HUES64 (cell line): ENCODE measurements around the gene KCNC3.

ENCODE experiments used
- H3K27ac ChIP-seq: 2 replicates; pipeline ENCODE4 v1.7.0; 2013; ENCODE audit warnings: low read depth, low read length, inconsistent platforms
- H3K27me3 ChIP-seq: 2 replicates; pipeline ENCODE4 v1.6.1; 2013; ENCODE audit warnings: mild to moderate bottlenecking, low read length; ENCODE audit not compliant: insufficient read depth
- H3K36me3 ChIP-seq: 2 replicates; pipeline ENCODE4 v1.6.1; 2013; ENCODE audit warnings: mild to moderate bottlenecking, low read length; ENCODE audit not compliant: insufficient read depth
- H3K4me1 ChIP-seq: 2 replicates; pipeline ENCODE4 v1.6.1; 2013; ENCODE audit warnings: mild to moderate bottlenecking, low read length, moderate library complexity; ENCODE audit not compliant: insufficient read depth
- H3K4me3 ChIP-seq: 2 replicates; pipeline ENCODE4 v1.5.1; 2013; ENCODE audit warnings: mild to moderate bottlenecking, low read length, moderate library complexity
- H3K9ac ChIP-seq: 2 replicates; pipeline ENCODE4 v1.6.1; 2013; ENCODE audit warnings: mild to moderate bottlenecking, low read depth, low read length
- H3K9me3 ChIP-seq: 2 replicates; pipeline ENCODE4 v1.6.1; 2013; ENCODE audit warnings: low read depth, low read length; ENCODE audit not compliant: insufficient read depth
- WGBS: fragments of 150-250, 120-280 bp; methylation state at CpG from one replicate; pipeline ENCODE4 v1.1.7; 2013; ENCODE audit warnings: missing lambda C conversion rate; 5-methylcytosine and 5-hydroxymethylcytosine counted together

The KCNC3 gene

DNA sequence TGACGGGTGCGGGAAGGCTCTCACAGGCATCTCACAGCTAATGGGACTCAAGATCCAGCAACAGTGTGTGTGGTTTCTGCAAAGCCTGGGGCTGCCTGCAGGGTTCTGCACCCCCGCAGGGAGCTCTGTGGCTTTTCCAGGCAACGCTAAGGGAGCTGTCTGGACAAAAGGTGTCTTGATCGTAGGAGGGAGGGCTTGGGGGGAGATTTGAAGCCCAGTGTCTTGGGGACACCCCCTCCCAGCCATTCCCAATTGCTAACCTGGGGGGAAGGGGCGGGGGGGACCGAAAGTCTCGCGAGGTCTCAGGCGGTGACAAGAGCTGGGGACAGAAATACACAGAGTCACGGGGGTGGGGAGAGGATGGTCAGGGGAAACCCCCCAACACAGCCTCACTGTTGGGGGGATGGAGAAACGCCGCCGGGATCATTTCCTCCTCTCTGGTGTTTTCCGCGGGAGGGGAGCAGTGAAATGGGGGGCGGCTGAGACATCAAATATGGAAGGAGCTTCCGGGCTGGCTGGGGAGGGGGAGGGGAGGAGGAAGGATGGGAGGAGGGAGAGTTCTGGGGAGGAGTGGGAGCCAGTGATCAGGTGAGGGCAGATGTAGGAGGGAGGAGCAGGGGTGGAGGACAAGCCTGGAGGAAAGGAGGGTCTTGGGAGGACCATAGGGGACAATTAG, 13.3 kb downstream of the KCNC3 start:
- H3K9ac ChIP-seq, result peak overlapping the region; percentile 64
- peak overlapping the region; percentile 88 for H3K27ac ChIP-seq
- H3K27me3 ChIP-seq, result 0 out of 2 replicates have a peak, but pooled peaks cover 3% of the 10 kb centered on the region
- H3K4me1 ChIP-seq, result no peaks in the 10 kb centered on the region
- peak overlapping the region; percentile 55 for H3K4me3 ChIP-seq
- peaks cover 3% of the 10 kb centered on the region; the same call in 1 of the 2 replicates for H3K36me3 ChIP-seq
- peaks cover 8% of the 10 kb centered on the region; the same call in 1 of the 2 replicates for H3K9me3 ChIP-seq
- 51% methylated on average over 17 of the region's 18 CpGs for WGBS

DNA sequence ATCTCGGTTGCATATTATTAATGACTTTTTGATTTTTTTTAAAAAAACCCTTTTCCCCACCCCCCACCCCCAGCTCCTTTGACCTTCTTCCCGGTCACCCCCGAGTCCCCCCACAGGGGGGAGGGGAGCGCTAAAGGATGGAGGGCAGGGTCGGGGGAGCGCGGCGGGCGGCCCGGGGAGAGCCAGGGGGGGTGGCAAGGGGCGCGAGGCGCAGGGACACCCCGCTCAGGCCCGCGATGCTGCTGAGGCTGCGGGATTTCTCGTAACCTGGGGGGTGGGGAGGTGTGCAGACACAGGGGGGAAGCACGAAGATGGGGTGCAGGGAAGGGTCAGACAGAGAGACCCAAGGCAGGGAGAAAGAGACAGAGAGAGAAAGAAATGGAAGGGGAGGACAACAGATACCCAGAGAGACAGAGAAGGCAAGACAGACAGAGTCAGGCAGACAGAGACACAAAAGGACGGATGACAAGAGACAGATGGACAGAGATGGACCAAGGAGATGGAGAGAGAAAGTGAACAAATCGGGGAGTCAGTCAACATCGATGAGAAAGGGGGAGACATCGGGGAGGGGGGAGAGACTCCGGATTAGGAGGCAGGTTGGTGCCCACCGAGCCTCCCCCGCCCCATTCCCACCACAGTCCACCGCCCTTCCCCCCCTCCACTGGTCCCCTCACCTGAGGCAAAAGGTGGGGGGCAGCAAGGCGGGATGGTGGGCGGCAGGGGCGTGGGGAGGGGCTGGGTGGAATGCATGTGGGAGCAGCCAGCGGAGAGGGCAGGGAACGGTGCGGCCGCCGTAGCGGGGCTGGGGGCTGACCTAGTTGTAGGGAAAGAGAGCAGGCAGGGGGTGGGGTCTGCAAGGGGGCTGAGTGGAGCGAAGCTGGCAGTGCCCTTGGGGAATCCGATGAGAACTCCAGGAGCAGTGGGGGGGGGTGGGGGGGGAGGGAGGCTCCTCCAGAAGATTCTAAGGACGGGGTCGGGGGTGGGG, 14.2 kb downstream of the KCNC3 start:
- H3K9me3 ChIP-seq, result peaks cover 5% of the 10 kb centered on the region; the same call in 1 of the 2 replicates
- H3K4me3 ChIP-seq, result peak overlapping the region; percentile 59
- no peak overlapping the region for H3K9ac ChIP-seq
- peak overlapping the region; percentile 88; the same call in 1 of the 2 replicates for H3K27ac ChIP-seq
- no peaks in the 10 kb centered on the region for H3K4me1 ChIP-seq
- 38% methylated on average over 31 of the region's 40 CpGs for WGBS
- 0 out of 2 replicates have a peak, but pooled peaks cover 3% of the 10 kb centered on the region for H3K27me3 ChIP-seq
- H3K36me3 ChIP-seq, result peaks cover 3% of the 10 kb centered on the region; the same call in 1 of the 2 replicates

GRCh38 chr19:50313812-50314536, 15.2 kb downstream of the KCNC3 start:
- WGBS, result 53% methylated on average over 14 of the region's 20 CpGs
- Histone ChIP-seq H3K4me3 (peak overlapping the region; percentile 59), H3K27ac (peak overlapping the region; percentile 75; the same call in 1 of the 2 replicates), H3K9ac (no peak overlapping the region), H3K9me3 (peaks cover under 1% of the 10 kb centered on the region; the same call in 1 of the 2 replicates), H3K27me3 (0 out of 2 replicates have a peak, but pooled peaks cover 3% of the 10 kb centered on the region), H3K36me3 (no peaks in the 10 kb centered on the region), H3K4me1 (no peaks in the 10 kb centered on the region)

DNA sequence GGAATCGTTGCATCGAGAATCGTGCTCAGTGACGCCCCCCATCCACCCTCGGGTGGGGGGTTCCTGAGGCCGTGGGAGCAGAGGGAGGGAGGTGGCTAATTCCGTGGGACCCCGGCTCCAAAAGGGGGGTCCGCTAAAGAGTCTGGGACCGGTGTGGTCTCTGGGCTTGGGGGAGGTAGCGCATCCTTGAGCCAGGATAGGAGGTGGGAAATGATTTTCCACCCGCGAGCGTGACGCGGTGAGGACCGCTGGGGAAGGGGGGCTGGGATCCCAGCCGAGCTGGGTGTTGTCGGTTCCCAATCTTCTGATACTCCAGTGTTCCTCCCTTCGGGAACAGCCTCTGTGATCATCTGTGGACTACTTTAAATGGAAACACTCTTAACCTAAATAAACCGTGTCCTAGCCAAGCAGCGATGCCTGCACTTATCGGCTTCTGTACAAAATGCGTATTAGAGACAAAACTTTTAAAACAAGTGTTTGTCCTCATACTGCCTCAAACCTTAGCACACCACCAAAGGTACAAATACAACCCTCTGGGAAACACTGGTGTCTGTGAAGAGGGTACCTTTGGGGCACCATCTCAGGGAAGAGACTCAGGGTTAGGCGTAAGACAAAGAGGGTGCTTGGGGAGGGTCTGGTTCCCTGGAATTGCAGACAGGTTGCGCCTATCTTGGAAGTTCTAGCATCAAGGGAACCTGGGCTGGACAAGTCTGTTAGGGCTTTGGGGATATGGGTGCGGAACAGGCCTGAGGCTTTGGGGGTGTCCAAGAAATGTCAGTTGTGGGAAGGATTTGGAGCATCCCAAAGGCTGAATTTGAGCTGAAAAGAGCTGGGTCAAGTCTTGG, 16.0 kb downstream of the KCNC3 start:
- H3K4me3 ChIP-seq, result peak overlapping the region; percentile 59
- H3K9ac ChIP-seq, result 0 out of 2 replicates have a peak overlapping the region, but pooled peaks have one; percentile 8
- H3K9me3 ChIP-seq, result peaks cover 9% of the 10 kb centered on the region
- H3K27ac ChIP-seq, result peak overlapping the region; percentile 73; the same call in 1 of the 2 replicates
- no peaks in the 10 kb centered on the region for H3K4me1 ChIP-seq
- H3K36me3 ChIP-seq, result no peaks in the 10 kb centered on the region
- peaks cover 3% of the 10 kb centered on the region; the same call in 1 of the 2 replicates for H3K27me3 ChIP-seq
- WGBS, result 55% methylated on average over 27 of the region's 27 CpGs

DNA sequence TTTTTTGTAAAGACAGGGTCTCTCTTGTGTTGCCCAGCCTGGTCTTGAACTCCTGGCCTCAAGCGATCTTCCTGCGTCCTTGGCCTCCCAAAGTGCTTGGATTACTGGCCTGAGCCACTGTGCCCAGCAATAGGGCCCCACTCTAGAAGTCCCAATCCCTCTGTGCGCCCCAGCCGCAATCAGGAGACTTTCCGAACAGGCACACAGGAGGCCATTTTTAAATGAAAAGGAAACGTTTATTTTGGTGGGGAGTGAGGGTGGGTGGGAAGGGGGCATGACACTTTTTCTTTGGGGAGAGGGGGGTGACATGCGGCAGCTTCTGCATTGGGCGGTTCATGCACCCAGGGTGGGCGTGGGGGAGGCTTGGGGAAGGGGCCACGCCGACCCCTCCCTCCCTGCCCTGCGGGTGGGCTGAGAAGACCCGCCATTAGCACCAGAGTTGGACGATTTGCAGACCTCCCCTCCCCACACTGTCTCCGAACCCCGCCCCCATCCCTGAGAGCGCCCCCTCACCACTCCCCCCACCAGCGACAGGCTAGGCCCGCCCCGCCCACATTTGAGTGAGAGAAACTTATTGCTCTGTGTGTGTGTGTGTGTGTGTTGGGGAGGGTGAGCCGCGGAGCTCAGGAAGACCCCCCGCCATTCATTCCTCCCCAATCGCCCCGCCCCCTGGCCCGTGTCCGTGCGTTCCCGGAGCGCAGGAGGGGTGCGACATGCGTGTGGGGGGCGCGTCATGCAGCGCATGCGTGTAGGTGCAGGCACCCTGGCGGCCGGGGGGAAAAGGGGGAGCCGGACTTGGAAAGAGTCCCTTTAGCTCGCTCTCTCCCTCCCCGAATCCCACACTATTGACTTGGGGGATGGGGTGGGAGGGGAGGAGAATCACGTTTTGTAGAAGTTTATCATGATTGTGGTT, 17.2 kb downstream of the KCNC3 start:
- H3K9ac ChIP-seq, result 0 out of 2 replicates have a peak overlapping the region, but pooled peaks have one; percentile 44
- H3K36me3 ChIP-seq, result no peaks in the 10 kb centered on the region
- no peaks in the 10 kb centered on the region for H3K4me1 ChIP-seq
- H3K27ac ChIP-seq, result peak overlapping the region; percentile 49; the same call in 1 of the 2 replicates
- H3K9me3 ChIP-seq, result peaks cover 21% of the 10 kb centered on the region
- peak overlapping the region; percentile 59 for H3K4me3 ChIP-seq
- H3K27me3 ChIP-seq, result peaks cover 3% of the 10 kb centered on the region; the same call in 1 of the 2 replicates
- WGBS, result 59% methylated on average over 32 of the region's 42 CpGs

- Histone ChIP-seq H3K4me1 (no peaks in the 10 kb centered on the region), H3K36me3 (no peaks in the 10 kb centered on the region), H3K9ac (no peak overlapping the region), H3K9me3 (peaks cover 26% of the 10 kb centered on the region), H3K4me3 (no peak overlapping the region), H3K27me3 (peaks cover 3% of the 10 kb centered on the region; the same call in 1 of the 2 replicates), H3K27ac (no peak overlapping the region)
- 82% methylated on average over 10 of the region's 10 CpGs for WGBS
Measured at GRCh38 chr19:50310759-50311465, 18.3 kb downstream of the KCNC3 start.

- 75% methylated on average over 16 of the region's 16 CpGs for WGBS
- H3K4me1 ChIP-seq, result no peaks in the 10 kb centered on the region
- no peak overlapping the region for H3K4me3 ChIP-seq
- H3K27me3 ChIP-seq, result peaks cover 3% of the 10 kb centered on the region; the same call in 1 of the 2 replicates
- no peaks in the 10 kb centered on the region for H3K36me3 ChIP-seq
- peaks cover 33% of the 10 kb centered on the region for H3K9me3 ChIP-seq
- H3K9ac ChIP-seq, result no peak overlapping the region
- H3K27ac ChIP-seq, result no peak overlapping the region
Measured at GRCh38 chr19:50309396-50310125, 19.6 kb downstream of the KCNC3 start.

- no peaks in the 10 kb centered on the region for H3K36me3 ChIP-seq
- no peaks in the 10 kb centered on the region for H3K4me1 ChIP-seq
- no peak overlapping the region for H3K9ac ChIP-seq
- H3K9me3 ChIP-seq, result peaks cover 35% of the 10 kb centered on the region
- no peak overlapping the region for H3K4me3 ChIP-seq
- 85% methylated on average over 21 of the region's 21 CpGs for WGBS
- peaks cover 3% of the 10 kb centered on the region; the same call in 1 of the 2 replicates for H3K27me3 ChIP-seq
- H3K27ac ChIP-seq, result no peak overlapping the region
Measured at GRCh38 chr19:50308991-50309390, 20.2 kb downstream of the KCNC3 start.
